ENCODE data around the gene MTURN.

GRCh38 chr7:30201161-30201666 is 66.4 kb downstream of the MTURN start:
- TF ChIP-seq, protein P1, sequence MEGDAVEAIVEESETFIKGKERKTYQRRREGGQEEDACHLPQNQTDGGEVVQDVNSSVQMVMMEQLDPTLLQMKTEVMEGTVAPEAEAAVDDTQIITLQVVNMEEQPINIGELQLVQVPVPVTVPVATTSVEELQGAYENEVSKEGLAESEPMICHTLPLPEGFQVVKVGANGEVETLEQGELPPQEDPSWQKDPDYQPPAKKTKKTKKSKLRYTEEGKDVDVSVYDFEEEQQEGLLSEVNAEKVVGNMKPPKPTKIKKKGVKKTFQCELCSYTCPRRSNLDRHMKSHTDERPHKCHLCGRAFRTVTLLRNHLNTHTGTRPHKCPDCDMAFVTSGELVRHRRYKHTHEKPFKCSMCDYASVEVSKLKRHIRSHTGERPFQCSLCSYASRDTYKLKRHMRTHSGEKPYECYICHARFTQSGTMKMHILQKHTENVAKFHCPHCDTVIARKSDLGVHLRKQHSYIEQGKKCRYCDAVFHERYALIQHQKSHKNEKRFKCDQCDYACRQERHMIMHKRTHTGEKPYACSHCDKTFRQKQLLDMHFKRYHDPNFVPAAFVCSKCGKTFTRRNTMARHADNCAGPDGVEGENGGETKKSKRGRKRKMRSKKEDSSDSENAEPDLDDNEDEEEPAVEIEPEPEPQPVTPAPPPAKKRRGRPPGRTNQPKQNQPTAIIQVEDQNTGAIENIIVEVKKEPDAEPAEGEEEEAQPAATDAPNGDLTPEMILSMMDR (IDR thresholded peaks at IDR 0.05), result no peak
- TF ChIP-seq POLR2A (IDR thresholded peaks at IDR 0.05), result no peak
